Fibroblast of skin of scalp (primary cell): ENCODE results near the gene PNPLA2. TPM values are rescaled to one million over a fixed set of nuclear protein-coding genes. Genes with fewer than 3 reads are reported as not detected.

Source experiments
- DNase-seq: peaks from one replicate; pipeline ENCODE4 v3.0.0-alpha.2; 2013
- polyA plus RNA-seq, 2 experiments: library from polyadenylated mRNA; unstranded; fragments of 120-200 nt; gene quantifications; one replicate each; pipeline ENCODE4 v1.2.1, GENCODE V29; 2013; ENCODE audit not compliant: insufficient read length in 2 of 2

Gene PNPLA2
- 58.7 TPM for polyA plus RNA-seq (2013, experiment 1 of 2; ENCODE audit: insufficient read length)
- polyA plus RNA-seq (2013, experiment 2 of 2; ENCODE audit: insufficient read length): 55.0 TPM

DNA sequence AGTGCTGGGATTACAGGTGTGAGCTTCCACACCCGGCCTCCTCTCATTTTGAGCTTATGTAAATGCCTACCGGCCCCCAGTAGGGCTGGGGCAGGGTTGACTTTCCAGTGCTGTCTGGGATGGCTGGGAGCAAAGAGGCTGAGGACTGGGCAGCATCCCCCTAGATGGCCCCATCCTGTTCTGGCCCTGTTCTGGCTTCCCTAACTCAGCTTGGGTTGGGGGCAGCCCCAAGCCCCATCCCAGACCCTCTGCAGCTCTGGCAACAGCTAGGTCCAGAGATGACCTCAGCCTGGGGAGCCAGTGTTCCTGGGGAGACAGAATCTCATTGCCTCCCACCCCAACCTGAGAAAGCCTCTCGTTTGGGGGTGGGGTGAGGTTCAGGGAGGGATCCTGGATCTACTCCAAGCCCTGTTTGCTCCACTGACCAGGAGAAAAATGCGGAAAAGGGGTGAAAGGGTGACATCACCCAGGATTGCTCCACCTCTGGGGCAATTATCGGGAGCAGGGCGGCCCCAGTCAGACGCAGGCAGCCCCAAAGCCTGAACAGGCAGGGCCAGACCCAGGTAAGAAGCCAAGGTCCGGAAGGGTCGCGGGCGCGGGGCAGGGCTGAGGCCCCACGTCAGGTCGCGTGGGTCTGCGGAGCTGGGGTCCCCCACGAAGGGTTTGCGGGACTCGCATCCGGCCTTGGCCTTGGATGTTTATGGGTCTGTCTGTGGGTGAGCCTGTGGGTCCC lies at the start of gene PNPLA2:
Gene PNPLA2, plus strand, starts transcription at position 519 of the 733 bp plus-strand sequence. CDS start 805 bp downstream, outside the sequence.
- DNase-seq: peak; percentile 56

GRCh38 chr11:769887-770641 lies 48.6 kb upstream of the PNPLA2 start:
- no peak for DNase-seq

- DNase-seq: no peak
Measured at GRCh38 chr11:770642-771616, 47.8 kb upstream of the PNPLA2 start.

DNA sequence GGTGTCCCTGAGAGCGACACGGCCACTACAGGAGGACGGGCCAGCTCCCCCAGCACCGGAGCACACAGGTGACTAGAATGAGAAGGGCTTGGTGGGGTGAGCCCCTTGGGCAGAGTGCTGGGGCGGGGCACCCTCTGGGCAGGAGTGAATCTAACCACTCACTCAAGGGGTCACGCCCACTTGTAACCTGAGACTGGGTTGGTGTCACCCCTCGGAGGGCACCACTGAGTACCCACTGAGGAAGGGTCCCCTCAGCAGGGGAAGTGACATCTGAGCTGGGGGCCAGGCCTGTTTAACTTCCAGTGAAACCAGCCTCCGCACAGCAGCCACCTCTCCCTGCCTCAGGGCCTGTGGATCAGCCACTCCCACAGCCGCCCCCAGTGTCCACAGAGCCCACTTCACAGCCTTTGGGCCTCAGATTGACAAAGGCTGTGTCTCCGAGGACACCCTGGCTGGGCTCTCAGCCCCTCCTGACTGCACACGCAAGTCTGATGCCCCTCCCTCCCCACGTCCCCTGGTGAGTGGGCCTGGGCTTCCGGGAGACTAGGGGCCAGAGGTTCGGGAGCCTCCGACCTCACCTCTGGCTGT lies 47.0 kb upstream of the PNPLA2 start:
- no peak for DNase-seq

GRCh38 chr11:772429-773390 lies 46.0 kb upstream of the PNPLA2 start:
- DNase-seq: no peak

DNA sequence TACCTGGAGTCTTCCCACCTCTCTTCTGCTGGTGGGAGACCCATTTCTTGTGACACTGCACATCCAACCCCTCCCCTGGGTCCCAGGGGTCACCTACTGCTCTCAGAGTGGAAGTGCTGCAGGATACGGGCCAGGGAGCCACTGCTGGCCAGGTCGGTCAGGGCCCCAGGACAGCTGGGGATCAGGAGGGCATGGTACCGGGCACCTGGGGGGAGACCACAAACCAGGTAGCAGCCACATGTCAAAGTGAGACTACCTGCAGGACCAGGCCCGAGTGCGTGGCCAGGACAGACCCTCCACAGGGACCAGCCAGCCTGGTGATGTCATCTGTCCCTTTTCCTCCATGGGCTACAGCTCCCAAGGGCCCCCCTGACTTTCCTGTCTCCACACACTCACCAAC lies 45.3 kb upstream of the PNPLA2 start:
- DNase-seq: no peak

- no peak for DNase-seq
Measured at GRCh38 chr11:773830-774229, 44.9 kb upstream of the PNPLA2 start.

DNA sequence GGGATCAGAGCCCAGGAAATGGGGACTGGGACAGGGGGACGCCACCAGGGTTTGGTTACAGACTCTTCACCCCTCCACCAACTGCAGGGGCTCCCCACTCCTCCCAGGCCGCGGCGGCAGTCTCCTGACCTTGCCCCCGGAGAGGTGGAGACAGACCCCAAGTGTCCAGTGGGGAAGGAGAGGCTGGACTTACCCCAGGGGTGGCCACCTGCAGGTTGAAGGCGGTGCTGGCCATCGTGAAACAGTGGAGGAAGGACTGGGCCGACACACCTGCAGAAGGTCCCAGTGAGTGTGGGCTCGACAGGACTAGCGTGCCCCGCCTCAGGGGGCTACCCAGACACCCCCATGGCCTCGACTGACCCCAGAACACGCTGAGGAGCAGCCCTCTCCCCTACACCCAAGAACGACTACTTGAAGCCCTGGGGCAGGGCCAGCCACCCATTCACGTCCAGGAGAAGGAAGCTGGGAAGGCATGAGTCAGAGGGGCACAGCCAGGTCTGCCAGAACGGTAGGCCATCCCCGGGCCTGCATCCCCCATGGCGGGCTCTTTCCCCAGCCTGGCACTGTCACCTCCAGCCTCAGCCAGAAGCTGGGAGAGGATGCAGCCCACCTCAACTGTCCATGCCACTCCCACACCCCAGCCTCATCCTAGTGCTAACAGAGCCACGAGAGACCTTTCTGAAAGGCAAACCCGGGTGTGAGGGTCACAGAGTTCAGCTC lies 43.7 kb upstream of the PNPLA2 start:
- no peak for DNase-seq

GRCh38 chr11:776263-776560 lies 42.5 kb upstream of the PNPLA2 start:
- DNase-seq: no peak

DNA sequence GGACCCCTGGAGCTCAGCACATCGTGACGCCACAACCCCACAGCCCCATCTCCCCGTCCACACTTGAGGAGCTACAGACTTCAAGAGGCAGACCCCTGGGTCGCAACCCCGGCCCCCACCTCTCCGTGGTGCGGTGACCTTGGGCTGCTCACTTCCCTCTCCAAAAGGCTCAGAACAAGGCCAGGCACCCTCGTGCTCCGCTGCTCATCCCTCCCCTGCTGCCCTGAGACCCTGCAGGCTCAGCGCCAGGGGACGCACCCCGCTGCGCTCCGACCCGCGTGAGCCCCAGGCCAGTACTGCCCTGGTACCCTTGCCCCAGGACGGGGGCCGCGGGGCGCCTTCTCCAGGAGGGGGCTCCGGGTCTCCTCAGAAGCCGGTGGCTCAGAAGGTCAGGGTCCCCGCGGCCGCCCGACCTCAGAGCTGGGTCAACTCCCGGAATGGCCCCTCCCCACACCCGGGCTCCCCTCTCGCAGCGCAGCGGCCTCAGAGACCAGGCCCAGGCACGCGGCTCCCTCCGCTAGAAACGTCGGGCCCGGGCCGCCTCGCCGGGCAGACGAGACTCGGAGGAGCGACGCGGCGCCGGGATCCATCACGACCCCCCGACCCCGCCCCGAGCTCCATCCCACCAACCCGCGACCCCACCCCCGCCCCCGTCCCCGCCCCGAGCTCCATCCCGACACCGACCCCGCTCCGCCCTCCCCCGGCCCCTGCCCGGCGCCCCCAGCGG lies 42.0 kb upstream of the PNPLA2 start:
- peak; percentile 28 for DNase-seq

- peak; percentile 88 for DNase-seq
Measured at GRCh38 chr11:777288-778255, 41.1 kb upstream of the PNPLA2 start, which contains the start of gene GATD1. TSS of gene GATD1 (minus strand) at chr11:777487. CDS start at chr11:777462, 25 bp downstream.

DNA sequence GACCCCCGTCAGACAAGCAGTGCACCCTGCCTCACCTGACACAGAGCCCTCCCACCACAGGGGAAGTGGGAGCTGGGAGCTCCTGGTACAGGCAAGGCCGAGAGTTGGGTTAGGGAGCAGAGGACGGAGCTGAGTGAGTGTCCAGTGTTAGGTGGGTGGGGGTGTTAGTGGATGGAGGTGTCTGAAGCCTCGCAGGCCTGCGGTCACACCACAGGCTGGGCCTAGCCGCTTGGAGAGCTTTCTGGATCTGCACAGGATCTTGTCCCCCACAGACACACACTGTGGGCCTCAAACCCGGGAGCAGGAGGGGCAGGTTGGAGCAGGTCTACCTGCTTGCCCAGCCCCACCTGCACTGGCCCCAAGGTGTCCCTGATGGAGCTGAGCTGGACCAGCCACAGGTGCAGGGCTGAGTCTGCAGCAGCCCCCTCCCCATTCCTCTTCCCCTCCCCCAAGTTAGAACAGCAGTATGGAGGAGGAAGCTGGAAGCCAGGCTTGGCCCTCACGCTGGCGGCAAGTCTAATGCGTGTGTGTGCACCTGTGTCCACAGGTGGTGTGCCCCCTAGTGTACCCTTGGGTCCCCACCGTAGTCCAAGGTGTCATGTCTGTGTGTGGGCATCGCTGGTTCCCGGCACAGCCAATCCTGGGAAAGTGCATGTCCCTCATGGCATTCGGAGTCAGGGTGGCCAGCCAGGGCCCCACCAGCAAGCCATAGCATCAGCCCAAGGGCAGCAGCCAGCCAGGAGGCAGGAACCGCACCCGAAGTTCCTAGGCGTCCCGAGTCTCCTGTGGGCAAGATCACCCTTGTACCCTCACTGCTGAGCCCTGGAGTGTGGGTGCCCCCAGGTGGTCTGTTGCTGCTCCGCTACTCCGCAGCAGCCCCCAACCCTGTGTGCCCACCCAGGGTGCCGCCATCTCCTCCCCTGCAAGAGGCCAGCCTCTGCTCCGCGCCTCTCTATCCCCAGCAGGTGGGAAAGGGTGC lies 39.4 kb upstream of the PNPLA2 start:
- DNase-seq: no peak

GRCh38 chr11:779955-780532 lies 38.7 kb upstream of the PNPLA2 start:
- no peak for DNase-seq

- DNase-seq: no peak
Measured at GRCh38 chr11:782264-783174, 36.2 kb upstream of the PNPLA2 start.

GRCh38 chr11:783581-784015 lies 35.1 kb upstream of the PNPLA2 start:
- DNase-seq: peak; percentile 81
